Measurements from ENCODE around the gene TERB2. TPM values are rescaled to one million over a fixed set of nuclear protein-coding genes. Genes with fewer than 3 reads are reported as not detected.
"Not testable (repeated sequence)": the region's sequence is repeated elsewhere in the genome, so short reads cannot be mapped to it uniquely, and the experiment has no call there.

TERB2 gene, protein sequence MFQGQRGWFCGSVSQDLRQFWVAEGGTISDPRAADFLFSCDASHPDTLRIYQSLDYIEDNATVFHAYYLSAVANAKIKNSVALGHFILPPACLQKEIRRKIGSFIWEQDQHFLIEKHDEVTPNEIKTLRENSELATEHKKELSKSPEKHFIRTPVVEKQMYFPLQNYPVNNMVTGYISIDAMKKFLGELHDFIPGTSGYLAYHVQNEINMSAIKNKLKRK
- not detected for total RNA-seq
- long read RNA-seq: 0 reads

DNA sequence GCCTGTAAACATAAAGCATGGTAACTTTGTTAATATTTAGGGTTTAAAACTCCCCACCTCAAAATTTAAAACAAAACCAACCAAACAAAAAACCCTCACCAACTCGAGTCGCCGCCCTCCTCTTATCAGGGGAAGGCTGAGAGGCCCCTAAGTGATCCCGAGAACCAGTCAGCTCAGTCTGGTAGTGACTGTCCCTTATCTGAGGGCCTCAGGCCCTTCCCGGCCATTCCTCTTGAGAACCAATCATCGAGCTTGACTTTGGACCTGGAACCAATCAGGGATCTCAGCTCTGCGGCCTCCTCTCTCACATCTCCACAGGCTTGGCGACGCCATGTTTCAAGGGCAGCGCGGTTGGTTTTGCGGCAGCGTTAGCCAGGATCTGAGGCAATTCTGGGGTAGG, at the start of gene TERB2:
Gene TERB2 (plus strand): TSS at position 300 of the 400 bp plus-strand sequence. CDS start 32 bp downstream, at position 332.
- DNase-seq (no peak), ATAC-seq (no peak)
- intact Hi-C loops (cut with micrococcal nuclease): no loop called here

GRCh38 chr15:44909423-44909822, 47.1 kb upstream of the TERB2 start:
- intact Hi-C loops (cut with micrococcal nuclease): no loop called here
- ATAC-seq (no peak), DNase-seq (no peak)

DNA sequence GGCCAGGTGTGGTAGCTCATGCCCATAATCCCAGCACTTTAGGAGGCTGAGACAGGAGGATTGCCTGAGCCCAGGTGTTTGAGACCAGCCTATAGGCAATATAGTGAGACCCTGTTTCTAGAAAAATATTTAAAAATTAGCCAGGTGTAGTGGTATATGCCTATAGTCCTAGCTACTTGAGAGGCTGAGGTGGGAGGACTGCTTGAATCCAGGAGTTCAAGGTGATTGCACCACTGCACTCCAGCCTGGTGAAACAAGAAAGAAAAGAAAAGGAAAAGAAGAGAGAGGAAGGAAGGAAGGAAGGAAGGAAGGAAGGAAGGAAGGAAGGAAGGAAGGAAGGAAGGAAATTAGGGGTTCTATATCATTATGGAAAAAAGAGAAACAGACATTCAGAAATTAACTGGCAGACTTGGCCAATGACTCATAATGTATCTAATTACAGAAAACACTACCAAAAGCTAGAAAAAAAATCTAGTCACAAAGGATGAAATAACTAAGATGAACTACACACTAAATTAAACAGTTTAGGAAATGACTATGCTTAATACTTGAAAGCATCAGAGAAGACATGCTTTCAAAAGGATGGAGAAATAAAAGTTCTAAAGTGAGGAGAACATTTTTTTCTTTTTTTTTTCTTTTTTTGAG, 45.4 kb upstream of the TERB2 start:
- DNase-seq: no peak
- no peak for ATAC-seq
- intact Hi-C loops (cut with micrococcal nuclease): no loop called here

GRCh38 chr15:44912186-44912585, 44.3 kb upstream of the TERB2 start:
- DNase-seq; intact Hi-C loops (cut with micrococcal nuclease); ATAC-seq: not testable (repeated sequence)

DNA sequence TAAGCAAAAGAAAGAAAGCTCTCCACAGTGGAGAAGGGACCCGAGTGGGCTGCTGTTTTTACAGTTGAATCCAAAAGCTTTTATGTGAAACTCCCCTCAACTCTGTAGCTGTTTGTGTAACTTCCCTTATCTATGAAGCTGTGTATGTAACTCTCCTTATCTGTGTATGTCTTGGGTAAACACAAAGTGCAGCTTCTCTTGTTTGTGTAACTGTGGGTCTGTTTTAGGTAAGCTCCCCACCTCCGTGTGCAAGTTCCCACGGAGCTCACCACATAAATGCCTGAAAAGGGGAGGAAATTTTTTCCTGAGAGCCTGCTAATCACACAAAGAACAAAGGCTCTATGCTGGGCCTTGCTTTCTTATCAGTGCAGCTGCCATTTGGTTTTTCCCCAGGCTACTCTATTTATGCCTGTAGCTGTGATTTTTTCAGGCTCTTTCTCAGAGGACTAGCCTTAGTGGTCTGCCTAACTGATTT, 43.5 kb upstream of the TERB2 start:
- ATAC-seq; intact Hi-C loops (cut with micrococcal nuclease); DNase-seq: not testable (repeated sequence)

DNA sequence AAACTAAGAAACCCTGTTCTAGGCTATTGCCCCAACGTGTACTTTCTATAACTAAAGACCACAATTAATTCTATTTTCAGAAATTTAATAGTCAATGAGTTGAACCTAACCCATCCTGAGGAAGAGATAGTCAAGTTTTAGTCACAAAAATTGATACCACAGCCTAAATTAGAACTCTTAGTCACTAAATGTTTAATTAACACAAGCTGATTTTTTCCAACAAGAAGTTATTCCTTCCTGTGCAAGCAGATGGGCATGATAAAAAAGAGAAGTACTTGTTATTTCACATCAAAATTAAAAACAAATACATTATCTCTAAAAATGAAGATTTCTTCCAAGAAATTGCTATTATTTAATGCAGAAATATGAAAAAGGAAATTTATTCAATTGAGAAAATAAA, 38.4 kb upstream of the TERB2 start:
- no peak for DNase-seq
- no peak for ATAC-seq
- intact Hi-C loops (cut with micrococcal nuclease): no loop called here

DNA sequence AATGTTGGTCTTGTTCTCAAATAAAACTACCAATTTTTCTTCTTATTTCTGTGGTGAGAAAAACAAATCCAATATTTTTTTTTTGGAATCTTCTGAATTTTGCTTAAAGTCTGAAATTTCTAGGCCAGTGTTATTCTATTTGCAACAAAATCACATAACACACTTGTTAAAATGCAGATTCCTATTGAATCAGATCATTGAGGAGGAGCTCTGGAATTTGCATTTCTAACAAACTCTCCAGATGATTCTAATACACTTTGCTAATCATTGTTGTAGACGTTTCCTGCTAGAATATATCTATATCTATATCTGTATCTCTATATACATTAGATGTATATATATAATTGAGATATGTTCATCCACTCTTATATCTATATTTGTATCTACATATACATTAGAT, 27.8 kb upstream of the TERB2 start:
- intact Hi-C loops (cut with micrococcal nuclease); ATAC-seq; DNase-seq: not testable (repeated sequence)

GRCh38 chr15:44930283-44930682, 26.2 kb upstream of the TERB2 start:
- DNase-seq; intact Hi-C loops (cut with micrococcal nuclease); ATAC-seq: not testable (repeated sequence)

GRCh38 chr15:44958302-44958701, 1.8 kb downstream of the TERB2 start:
- intact Hi-C loops (cut with micrococcal nuclease); ATAC-seq; DNase-seq: not testable (repeated sequence)

DNA sequence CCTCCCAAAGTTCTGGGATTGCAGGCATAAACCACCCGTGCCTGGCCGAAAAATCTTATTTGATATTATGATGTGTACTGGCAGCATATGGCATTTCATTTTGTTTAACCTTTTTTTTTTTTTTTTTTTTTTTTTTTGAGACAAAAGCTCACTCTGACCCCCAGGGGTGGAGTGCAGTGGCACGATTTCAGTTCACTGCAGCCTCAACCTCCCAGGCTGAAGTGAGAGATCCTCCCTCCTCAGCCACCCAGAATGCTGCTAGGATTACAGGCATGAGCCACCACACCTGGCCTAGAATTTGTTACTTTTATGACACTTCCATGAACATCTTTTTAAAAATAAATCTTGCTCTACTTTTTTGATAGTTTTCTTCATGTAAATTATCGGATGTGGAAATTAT, 12.0 kb downstream of the TERB2 start:
- DNase-seq: no peak
- intact Hi-C loops (cut with micrococcal nuclease): no loop called here
- ATAC-seq: no peak

- intact Hi-C loops (cut with micrococcal nuclease): loop anchor here (10.0 kb wide), 1 partner anchor 54 kb away; the partner anchor contains the start of gene SORD
- ATAC-seq (no peak), DNase-seq (no peak)
Measured at GRCh38 chr15:44971036-44971435, 14.5 kb downstream of the TERB2 start.

GRCh38 chr15:44976183-44976582, 19.7 kb downstream of the TERB2 start:
- ATAC-seq: not testable (repeated sequence)

GRCh38 chr15:44977781-44978180, 21.3 kb downstream of the TERB2 start:
- intact Hi-C loops (cut with micrococcal nuclease): loop anchor here (10.0 kb wide), 1 partner anchor 47 kb away; the partner anchor contains the start of gene SORD

More at GRCh38 chr15:44976183-44976582, 19.7 kb downstream of the TERB2 start:
- intact Hi-C loops (cut with micrococcal nuclease): loop anchor here (10.0 kb wide), 1 partner anchor 49 kb away; the partner anchor contains the start of gene SORD
- DNase-seq: not testable (repeated sequence)

GRCh38 chr15:44979617-44980339, 23.3 kb downstream of the TERB2 start:
- intact Hi-C loops (cut with micrococcal nuclease): loop anchor here (10.0 kb wide), 1 partner anchor 45 kb away; the partner anchor contains the start of gene SORD
- not testable (repeated sequence) for DNase-seq, ATAC-seq

More at GRCh38 chr15:44977781-44978180, 21.3 kb downstream of the TERB2 start:
- not testable (repeated sequence) for ATAC-seq, DNase-seq

DNA sequence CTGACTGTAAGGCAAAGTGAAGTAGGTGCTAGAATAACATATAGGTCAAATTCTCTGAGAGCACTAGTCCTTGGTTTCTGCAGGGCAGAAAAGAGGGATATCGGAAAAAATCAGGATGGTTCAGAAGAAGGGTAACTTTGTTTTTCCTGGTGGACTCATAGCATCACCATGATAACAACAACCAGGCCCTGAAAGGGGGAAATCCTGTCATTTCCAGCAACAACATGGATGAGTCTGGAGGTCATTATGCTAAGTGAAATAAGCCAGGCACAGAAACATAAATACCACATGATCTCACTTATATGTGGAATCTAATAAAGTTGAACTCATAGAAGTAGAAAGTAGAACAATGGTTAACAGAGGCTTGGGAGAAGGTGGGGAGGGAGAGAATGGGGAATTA, 27.7 kb downstream of the TERB2 start:
- intact Hi-C loops (cut with micrococcal nuclease); ATAC-seq; DNase-seq: not testable (repeated sequence)

- intact Hi-C loops (cut with micrococcal nuclease); DNase-seq; ATAC-seq: not testable (repeated sequence)
Measured at GRCh38 chr15:44986346-44987055, 30.0 kb downstream of the TERB2 start.

DNA sequence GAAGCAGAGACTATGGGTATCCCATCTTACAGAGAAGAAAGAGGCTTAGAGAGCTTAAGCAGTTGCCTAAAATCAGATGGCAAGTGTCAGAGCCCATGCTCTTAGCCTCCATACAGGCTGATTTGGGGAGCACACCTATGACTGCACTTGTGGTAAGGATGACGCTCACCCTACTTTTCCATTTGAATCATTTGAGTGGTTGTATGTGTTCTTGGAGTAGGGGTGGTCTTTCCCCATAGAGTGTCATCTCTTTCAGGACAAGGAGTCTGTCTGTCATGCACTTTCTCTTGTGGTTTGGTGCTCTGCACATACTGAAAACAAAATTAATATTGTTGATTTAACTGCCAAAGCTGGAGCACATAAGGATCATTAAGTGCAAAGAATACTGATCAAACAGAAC, 31.2 kb downstream of the TERB2 start:
- intact Hi-C loops (cut with micrococcal nuclease); DNase-seq; ATAC-seq: not testable (repeated sequence)

- ATAC-seq; DNase-seq; intact Hi-C loops (cut with micrococcal nuclease): not testable (repeated sequence)
Measured at GRCh38 chr15:44988184-44988869, 31.8 kb downstream of the TERB2 start.
